Peyer's patch (tissue), 4 donors: ENCODE data around the gene DNHD1. TPM values are rescaled to one million over a fixed set of nuclear protein-coding genes. Genes with fewer than 3 reads are reported as not detected.

ENCODE experiments used
- total RNA-seq, 4 donors: library from RNA; depleted of rRNA; stranded (reverse); fragments of >200 nt; gene quantifications; one replicate each; pipeline ENCODE4 v1.1.0, GENCODE V29; 2016

The DNHD1 gene
- total RNA-seq, 4 donors from 2014 or later: 23.5 to 64.4 (median 52.0) TPM

Other genes starting within 250 kb of the DNHD1 start
- not detected for gene CCKBR, start 237.4 kb upstream of the DNHD1 start, total RNA-seq
- gene CAVIN3, start 176.8 kb upstream of the DNHD1 start, total RNA-seq: 10 to 100 TPM in 3 of 4 donors, 1 to 10 TPM in 1; 6.5 to 40.4 (median 17.2) TPM
- gene SMPD1, start 106.8 kb upstream of the DNHD1 start, total RNA-seq: 10 to 100 TPM; 11.6 to 78.3 (median 55.7) TPM
- 10 to 100 TPM in 3 of 4 donors, 1 to 10 TPM in 1; 9.8 to 31.4 (median 15.0) TPM for gene APBB1, start 78.2 kb upstream of the DNHD1 start, total RNA-seq
- gene HPX, start 56.3 kb upstream of the DNHD1 start, total RNA-seq: 10 to 100 TPM in 1 of 4 donors, 1 to 10 TPM in 2, not detected in 1; 2.2 to 10.1 (median 5.3) TPM
- gene TRIM3, start 23.3 kb upstream of the DNHD1 start, total RNA-seq: 100 to 1,000 TPM in 3 of 4 donors, 10 to 100 TPM in 1; 21.5 to 159 (median 123) TPM
- gene ARFIP2, start 15.9 kb upstream of the DNHD1 start, total RNA-seq: 100 to 1,000 TPM; 104 to 140 (median 133) TPM
- gene TIMM10B, start 15.8 kb upstream of the DNHD1 start, total RNA-seq: 10 to 100 TPM; 57.1 to 73.3 (median 66.6) TPM
- 10 to 100 TPM; 11.4 to 28.9 (median 17.5) TPM for gene RRP8, start 106.3 kb downstream of the DNHD1 start, total RNA-seq
- 100 to 1,000 TPM in 2 of 4 donors, 10 to 100 TPM in 2; 81.1 to 121 (median 97.3) TPM for gene ILK, start 106.5 kb downstream of the DNHD1 start, total RNA-seq
- gene TAF10, start 114.9 kb downstream of the DNHD1 start, total RNA-seq: 10 to 100 TPM; 55.9 to 90.8 (median 74.5) TPM
- gene TPP1, start 122.1 kb downstream of the DNHD1 start, total RNA-seq: 100 to 1,000 TPM in 3 of 4 donors, 10 to 100 TPM in 1; 79.2 to 232 (median 134) TPM
- gene DCHS1, start 158.5 kb downstream of the DNHD1 start, total RNA-seq: 10 to 100 TPM in 2 of 4 donors, 1 to 10 TPM in 2; 2.8 to 12.4 (median 9.7) TPM
- 10 to 100 TPM in 3 of 4 donors, 1 to 10 TPM in 1; 6.1 to 20.8 (median 16.6) TPM for gene MRPL17, start 186.1 kb downstream of the DNHD1 start, total RNA-seq